Raji (cell line): ENCODE data around the gene ZFC3H1.

Experiments
- POLR2A ChIP-seq: IDR thresholded peaks from 2 replicates; pipeline ENCODE4 v1.6.1; 2011; ENCODE audit warnings: low read depth, low read length, control low read depth; ENCODE audit not compliant: insufficient read depth

The ZFC3H1 gene

DNA sequence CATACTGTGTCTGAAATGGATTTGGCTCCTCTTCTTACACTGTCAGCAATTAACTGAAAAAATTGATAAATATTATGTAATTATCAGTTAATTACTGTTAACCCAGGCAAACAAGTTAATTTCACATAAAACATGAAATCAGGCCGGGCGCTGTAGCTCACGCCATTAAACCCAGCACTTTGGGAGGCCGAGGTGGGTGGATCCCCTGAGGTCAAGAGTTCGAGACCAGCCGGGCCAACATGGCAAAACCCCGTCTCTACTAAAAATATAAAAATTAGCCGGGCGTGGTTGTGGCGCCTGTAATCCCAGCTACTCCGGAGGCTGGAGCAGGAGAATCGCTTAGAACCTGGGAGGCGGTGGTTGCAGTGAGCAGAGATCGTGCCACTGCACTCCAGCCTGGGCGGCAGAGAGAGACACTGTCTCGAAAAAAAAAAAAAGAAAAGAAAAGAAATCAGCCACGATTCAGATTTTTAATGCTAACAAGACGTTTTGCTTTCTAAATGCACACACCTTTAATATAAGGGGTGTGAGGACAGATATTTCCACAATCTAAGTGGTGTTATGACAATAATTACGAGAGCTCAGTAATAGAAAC lies 21.8 kb upstream of the ZFC3H1 start:
- TF ChIP-seq POLR2A = no peak

DNA sequence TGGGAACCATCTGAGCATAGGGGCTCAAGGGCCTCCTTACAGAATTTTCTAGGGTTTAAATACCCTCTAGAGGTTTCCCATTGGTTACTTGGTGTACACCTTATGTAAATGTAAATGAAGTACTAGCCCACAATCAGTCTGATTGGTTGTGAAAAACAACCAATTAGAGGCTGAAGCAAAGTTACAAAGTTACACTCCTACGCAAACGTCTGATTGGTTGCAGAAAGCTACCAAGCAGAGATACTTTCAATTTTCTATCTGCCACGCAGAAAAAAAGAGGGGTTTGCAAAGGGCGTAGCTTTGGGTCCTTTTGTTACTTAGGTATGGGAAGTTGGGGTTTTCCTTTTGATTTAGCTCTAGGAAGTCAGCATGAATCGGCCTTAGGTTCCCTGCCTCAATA lies 20.4 kb upstream of the ZFC3H1 start:
- no peak for TF ChIP-seq POLR2A

DNA sequence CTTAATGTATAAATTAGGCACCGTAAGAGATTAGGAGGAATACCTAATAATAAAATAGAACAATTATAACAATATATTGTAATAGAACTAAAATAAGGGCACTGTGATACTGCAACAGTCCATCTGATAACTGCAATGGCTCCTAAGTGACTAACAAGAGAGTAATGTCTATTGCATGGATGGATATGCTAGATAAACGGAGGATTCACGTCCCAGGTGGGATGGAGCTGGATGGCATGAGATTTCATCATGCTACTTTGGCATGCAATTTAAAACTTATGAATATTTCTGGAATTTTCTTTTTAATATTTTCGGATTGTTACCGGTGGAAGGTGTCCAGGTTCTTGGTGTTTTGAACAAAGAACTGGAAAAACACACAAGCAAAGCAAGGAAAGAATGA lies 20.0 kb upstream of the ZFC3H1 start:
- no peak for TF ChIP-seq POLR2A

DNA sequence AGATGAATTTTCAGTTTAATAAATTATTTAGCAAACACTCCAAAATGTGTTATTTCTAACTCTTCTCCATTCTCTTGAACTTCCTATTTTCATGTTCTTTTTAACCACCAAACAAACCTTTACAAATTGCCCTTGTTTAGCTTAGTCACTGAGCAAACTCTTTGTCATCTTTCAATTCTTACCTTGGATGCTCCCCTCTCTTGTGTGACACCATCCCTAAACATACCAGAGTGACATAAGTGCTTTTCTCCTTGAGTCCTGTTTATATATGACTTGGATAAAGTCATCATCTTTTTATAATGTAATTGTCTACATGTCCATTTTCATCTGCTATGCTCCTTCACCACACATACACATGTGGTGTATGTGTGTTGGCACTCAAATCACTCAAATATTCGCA lies 18.8 kb upstream of the ZFC3H1 start:
- TF ChIP-seq POLR2A = no peak

DNA sequence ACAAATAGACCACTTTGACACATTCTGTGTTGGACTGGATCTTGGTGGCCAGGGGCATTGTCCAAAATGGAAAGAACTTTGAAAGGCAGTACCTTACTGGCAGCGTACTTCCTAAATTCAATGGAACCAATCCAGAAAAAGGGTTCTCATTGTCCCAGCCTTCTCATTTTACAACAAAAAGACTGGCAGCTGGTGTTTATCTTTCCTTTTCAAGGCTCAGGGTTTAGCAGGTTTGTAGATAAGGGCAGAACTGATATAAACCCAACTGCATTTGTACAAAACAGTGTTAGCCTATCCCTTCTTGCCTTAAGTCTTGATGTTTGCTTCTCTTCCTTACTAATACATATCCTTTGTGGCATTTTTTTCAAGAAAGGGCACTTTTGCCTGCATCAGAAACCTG lies 8.2 kb upstream of the ZFC3H1 start:
- no peak for TF ChIP-seq POLR2A

DNA sequence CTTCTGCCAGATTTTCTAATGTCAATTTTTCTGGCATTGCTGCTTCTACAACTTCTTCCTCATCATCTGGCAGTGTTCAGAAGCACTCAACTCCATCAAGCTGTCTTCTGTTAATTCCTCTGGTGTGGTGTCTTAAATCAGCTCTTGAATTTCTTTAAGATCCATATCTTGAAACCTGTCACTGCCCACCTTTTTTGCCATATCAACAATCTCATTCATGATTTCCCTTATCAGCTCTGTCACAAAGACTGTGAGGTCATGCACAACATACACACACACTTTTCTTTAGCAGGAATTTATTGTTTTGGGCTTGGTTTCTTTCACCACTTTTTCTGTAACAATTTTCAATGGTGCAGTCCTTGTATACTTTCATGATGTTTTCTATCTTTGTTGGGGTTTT lies 7.7 kb upstream of the ZFC3H1 start:
- TF ChIP-seq POLR2A = no peak

DNA sequence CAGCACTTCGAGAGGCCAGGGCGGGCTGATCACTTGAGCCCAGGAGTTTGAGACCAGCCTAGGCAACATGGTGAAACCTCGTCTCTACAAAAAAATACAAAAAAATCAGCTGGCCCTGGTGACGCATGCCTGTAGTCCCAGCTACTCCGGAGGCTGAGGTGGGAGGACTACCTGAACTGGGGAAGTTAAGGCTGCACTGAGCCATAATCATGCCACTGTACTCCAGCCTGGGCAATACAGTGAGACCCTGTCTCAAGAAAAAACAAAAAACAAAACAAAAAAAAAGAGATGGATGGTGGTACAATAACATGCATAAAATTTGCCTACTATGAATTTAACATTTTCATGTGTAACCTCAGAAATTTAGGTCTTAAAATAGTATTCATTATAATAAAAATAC lies 2.6 kb upstream of the ZFC3H1 start:
- no peak for TF ChIP-seq POLR2A

DNA sequence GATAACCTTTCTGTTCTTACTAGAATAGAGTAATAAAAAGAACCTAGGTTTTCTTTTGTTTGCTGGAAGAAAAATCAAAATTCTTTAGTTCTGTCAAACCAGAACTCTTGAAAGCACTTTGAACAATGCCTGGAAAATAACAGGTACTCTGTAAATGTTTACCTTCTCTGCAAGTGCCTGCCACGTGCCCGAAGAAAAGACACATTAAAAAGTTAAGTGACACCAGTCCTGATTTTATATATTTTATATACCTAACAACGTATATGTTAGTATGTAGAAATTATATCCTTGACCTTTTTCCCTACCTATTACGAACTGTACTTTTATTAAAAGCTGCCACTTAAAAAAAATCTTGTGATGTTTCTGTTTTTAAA lies 1.4 kb upstream of the ZFC3H1 start:
- TF ChIP-seq POLR2A = no peak

DNA sequence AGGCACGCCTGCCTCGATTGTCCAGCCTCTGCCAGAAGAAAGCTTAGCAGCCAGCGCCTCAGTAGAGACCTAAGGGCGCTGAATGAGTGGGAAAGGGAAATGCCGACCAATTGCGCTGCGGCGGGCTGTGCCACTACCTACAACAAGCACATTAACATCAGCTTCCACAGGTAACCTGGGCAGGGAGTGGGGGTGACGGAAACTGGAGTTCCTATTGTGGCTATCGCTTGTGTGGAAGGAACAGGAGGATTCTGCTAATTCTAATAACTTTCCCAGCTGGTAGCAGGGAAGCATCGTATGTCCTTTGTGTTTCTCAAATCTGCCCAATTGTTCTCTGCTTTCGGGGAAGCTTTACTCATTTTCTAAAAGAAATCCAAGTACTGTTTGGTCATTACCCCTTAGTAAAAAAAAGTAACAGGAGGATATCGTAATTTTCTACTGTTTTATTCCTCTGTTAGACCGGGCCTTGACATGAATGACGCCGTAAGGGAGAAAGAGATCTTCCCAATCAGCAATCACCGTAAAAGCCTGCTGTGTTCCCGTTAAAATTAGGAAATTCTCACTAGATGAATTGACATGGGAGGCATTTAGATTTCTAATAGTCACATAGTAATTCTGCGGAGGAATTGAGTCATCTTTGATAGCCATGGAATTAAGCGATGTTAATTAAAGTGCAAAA lies 902 bp upstream of the ZFC3H1 start:
- TF ChIP-seq POLR2A = peak; percentile 43

DNA sequence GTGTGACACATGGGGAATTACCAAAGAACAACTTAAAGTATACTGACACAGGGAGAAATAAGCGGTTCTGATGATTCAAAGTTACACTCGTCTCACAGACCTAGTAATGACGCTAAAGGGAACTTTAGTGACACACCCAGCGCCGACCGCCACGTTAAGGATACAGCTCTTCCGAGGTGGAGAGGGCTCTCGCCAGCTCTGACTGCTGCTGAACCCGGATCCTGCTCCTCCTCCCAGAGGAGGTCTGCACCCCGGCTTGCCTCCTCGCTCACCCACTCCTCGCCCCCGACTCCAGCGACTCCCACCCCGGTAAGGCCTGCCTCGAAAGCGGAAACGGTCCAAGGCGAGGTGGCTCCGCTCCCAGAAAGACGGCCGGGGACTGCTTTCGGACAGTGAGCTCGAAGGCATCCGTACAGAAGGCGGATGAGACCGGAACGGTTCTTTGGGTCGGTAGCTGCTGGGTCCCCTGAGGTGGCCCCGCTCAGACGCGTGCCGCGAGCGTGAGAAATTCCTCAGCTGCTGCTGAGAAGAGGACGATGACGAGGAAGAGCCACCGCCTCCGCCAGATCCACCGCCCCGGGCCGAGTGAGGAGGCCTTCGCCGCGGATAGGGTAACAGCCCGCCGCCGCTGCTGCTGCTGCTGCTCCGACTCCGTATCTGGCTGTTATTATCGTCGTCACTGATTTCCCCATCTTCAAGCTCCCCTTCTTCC lies 643 bp downstream of the ZFC3H1 start:
- peak; percentile 26; the same call in 1 of the 2 replicates for TF ChIP-seq POLR2A

DNA sequence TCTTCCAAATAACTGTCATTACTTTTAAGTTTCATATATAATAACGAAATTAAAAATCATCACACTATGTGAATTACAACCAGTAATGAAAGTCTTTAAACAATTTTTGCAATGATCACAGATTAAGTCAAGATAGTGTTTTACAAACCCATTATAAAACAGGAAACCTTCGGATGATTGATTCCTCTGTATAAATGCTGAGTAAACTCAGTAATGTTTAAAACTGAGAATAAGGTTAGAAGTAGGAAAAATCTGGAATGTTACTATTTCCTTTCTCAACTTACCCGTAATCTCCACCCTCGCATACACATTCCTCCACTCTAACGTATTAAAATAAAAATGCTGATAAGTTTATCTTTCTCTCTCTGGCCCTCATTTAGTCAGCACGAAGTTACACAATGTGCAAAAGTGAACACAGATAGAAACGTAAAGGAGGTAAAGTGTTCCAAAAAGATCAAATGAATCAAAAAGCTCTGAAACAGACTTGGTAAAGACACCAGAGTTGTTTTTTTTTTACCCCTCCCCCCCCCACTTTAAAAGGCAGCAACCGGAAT lies 1.6 kb downstream of the ZFC3H1 start:
- no peak for TF ChIP-seq POLR2A

DNA sequence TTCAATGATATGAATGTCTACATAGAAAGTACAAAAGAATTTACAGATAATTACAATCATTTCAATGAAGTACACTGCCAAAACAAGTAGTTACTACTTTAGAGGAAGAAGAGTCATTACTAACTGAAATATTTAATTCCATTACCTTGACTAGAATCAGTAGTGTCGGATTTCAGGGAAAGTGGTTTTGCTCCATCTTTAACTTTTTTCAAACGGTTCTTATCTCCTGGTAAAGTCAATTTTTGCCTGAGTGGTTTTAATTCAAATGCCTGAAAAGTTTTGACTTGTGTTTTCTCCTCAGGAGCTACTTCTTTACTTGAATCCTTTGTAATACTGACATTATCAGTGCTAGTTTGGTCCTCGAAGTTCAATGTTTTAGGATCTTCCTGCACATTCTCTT lies 6.9 kb downstream of the ZFC3H1 start:
- TF ChIP-seq POLR2A = no peak

DNA sequence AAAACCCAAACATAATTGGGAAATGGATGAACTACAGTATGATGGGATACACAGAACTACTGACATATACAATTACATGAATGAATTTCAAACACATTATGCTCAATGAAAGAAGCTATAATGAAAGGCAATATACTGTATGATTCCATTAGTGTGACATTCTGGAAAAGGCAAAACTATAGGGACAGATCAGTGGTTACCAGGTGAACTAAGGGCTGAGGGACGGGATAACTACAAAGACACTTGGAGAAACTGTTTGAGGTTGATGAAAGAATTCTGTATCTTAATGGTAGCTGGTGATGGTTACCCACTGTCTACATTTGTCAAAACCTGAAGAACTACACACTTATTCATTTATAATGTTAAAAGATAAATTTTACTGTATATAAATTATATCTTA lies 7.7 kb downstream of the ZFC3H1 start:
- no peak for TF ChIP-seq POLR2A

DNA sequence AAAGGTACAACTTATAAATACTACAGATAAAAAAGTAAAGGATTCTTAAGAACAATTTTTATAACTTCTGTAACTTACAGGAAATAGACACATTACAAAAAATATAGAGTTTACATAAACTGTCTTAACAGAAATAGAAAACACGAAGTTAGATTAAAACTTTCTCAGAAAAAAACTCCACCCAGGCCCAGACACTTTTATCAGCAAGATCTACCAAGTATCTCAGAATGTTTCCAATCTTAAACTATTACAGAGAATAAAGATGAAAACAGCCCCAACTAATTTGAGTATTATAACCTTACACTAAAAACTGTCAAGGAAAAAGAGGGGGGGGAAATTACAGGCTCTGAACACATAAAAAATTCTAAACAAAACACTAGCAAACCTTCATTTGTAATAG lies 8.2 kb downstream of the ZFC3H1 start:
- no peak for TF ChIP-seq POLR2A

DNA sequence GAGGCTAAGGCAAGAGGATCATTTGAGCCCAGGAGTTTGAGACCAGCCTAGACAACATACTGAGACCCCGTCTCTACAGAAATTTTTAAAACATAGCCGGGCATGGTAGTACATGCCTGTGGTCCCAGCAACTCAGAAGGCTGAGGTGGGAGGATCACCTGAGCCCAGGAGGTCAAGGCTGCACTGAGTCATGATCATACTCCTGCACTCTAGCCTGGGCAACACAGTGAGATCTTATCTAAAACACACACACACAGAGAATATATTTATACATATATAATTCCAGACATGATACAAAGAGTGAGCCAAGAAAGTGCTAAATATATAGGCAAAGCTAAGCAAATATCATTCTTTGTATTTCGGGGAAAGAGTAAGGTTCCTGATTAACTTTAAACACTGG lies 9.4 kb downstream of the ZFC3H1 start:
- no peak for TF ChIP-seq POLR2A

DNA sequence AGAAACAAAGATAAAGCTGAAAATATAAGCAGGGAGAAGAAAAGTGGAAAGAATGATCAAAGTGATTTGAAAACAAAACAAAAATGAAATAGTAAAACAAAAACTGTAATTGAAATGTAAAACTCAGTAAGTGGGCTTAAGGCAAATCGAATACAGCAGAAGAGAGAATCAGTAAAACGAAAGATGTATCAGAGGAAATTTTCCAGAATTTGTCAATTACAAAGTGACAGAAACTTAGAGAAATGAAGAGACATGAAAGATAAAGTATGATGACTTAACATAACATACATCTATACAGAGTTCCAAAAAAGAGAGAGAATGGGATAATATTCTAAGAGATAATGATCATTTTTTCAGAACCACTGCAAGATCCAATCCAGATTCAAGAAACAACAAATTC lies 10.5 kb downstream of the ZFC3H1 start:
- no peak for TF ChIP-seq POLR2A
